Stimulated activated CD8-positive, alpha-beta memory T cell treated with anti-CD3 and anti-CD28 coated beads, Interleukin-7, amount 100 ng/mL, for 4 hours (primary cell): ENCODE data around the gene TXNRD2.

Experiments used
- DNase-seq, 2 donors: peaks; one replicate each; pipeline ENCODE4 v3.0.0-alpha.2; 2020; ENCODE audit warnings: low read depth in 2 of 2

The TXNRD2 gene

GRCh38 chr22:19979712-19980493 lies 38.3 kb upstream of the TXNRD2 start:
- DNase-seq, result no peak

- DNase-seq, result no peak
Observed at GRCh38 chr22:19978748-19979147, 37.1 kb upstream of the TXNRD2 start.

GRCh38 chr22:19977296-19978243 lies 36.0 kb upstream of the TXNRD2 start:
- DNase-seq, result no peak

- no peak for DNase-seq
Observed at GRCh38 chr22:19976671-19977070, 35.1 kb upstream of the TXNRD2 start.

GRCh38 chr22:19975707-19976035 lies 34.1 kb upstream of the TXNRD2 start:
- DNase-seq, result no peak

GRCh38 chr22:19974935-19975706 lies 33.5 kb upstream of the TXNRD2 start:
- DNase-seq, result no peak

GRCh38 chr22:19974268-19974861 lies 32.7 kb upstream of the TXNRD2 start:
- DNase-seq, result no peak

GRCh38 chr22:19973551-19974267 lies 32.1 kb upstream of the TXNRD2 start:
- DNase-seq, result no peak

GRCh38 chr22:19972652-19973550 lies 31.3 kb upstream of the TXNRD2 start:
- DNase-seq, result no peak

- DNase-seq, result no peak
Observed at GRCh38 chr22:19972251-19972650, 30.6 kb upstream of the TXNRD2 start.

GRCh38 chr22:19971276-19972124 lies 29.9 kb upstream of the TXNRD2 start:
- DNase-seq, result no peak

GRCh38 chr22:19970479-19971275 lies 29.1 kb upstream of the TXNRD2 start:
- DNase-seq, result peak; percentile 45 to 59

- no peak for DNase-seq
Observed at GRCh38 chr22:19970031-19970478, 28.4 kb upstream of the TXNRD2 start.

GRCh38 chr22:19969141-19969928 lies 27.7 kb upstream of the TXNRD2 start:
- no peak for DNase-seq

GRCh38 chr22:19968450-19968891 lies 26.9 kb upstream of the TXNRD2 start:
- no peak for DNase-seq

- no peak for DNase-seq
Observed at GRCh38 chr22:19967850-19968449, 26.3 kb upstream of the TXNRD2 start.
